Measurements from ENCODE around the gene TAF6. TPM values are rescaled to one million over a fixed set of nuclear protein-coding genes. Genes with fewer than 3 reads are reported as not detected.
"Not testable (repeated sequence)": the region's sequence is repeated elsewhere in the genome, so short reads cannot be mapped to it uniquely, and the experiment has no call there.

The TAF6 gene
- total RNA-seq, 1 donor = 22.4 TPM

DNA sequence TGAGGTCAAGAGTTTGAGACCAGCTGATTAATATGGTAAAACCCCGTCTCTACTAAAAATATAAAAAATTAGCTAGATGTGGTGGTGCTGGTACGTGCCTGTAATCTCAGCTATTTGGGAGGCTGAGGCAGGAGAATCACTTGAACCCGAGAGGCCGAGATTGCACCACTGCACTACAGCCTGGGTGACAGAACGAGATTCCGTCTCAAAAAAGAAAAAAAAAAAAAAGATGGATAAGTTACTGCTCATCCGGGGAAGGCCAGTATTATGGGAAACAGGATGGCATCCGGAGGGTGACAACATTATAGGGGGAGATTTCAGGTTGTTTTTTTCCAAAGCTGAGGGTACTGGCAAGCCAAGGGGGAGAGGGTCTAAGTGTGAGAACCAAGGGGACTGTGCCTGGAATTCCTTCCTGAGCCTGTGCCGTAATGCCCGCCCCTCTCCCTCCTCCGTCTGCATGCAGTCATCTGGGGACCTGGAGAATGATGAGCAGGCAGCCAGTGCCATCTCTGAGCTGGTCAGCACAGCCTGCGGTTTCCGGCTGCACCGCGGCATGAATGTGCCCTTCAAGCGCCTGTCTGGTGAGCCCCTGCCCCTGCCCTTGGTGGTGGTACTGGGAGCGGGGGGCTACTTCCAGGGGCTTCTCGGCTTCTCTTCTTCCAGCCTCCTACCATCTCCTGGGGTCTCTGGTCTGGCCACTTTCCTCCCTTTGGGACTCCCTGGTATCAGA is 33.9 kb upstream of the TAF6 start:
- no peak for DNase-seq (ENCODE audit: low read depth in 2 of 3, low spot score in 2 of 3)

DNA sequence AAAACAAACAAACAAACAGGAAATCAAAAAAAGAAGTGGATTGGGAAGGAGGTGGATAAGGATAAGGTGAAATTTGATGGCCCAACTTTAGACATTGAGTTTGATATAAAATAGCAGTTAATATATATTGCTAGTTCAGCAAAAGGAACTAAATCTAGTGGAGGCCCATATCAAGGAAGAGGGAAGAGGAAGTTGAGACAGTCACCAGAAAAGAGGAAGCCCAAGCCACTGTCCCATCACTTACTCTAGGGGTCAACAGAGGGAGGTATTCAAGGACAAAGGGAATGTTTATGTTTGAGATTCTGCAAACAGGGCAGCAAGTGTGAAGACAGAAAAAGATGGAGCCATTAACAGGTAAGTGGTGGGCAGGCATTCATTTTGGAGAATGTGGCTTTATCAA is 33.2 kb upstream of the TAF6 start:
- peak in 1 of 3 donors; percentile 37 for DNase-seq (ENCODE audit: low read depth in 2 of 3, low spot score in 2 of 3)

DNA sequence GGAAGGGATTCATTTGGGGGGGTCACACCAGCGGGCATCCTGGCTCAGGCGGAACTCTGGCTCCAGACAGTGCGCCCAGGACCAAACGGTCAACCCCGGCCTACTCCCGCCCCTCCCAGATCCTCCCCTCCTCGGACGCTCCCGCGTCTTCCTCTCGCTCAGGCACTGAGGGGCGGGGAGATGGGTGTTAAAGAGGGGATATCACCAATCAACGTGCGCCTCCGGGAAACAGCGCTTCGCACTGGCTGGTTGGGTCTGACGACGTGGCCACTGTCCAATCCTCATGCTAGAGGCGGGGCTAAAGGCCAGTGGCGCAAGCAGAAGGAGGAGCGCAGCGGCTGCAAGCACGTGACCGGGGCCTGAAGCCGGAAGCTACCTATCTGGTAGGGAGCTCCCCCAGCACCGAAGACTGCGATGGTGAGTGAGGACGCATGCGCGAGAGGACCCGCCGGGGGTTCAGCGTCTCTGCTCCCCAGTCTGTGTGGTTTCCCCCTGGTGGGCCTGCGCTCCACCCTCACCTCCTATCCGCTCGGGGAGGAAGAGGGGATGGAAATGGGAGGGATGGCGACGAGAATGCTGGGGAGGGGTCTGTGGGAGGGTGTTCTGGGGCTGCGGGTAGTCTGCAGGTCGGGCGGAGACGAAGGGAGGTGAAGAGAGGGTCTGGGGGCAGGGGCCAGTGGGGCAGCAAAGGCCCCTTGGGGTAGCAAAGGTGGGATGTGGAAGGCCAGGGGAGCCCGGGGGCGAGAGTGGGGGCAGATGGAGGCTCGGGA is 29.6 kb upstream of the TAF6 start, which contains the start of gene LAMTOR4:
Gene LAMTOR4, plus strand, starts transcription at position 360 of the 770 bp plus-strand sequence. Its CDS starts 55 bp downstream, at position 415.
- DNase-seq (ENCODE audit: low read depth in 2 of 3, low spot score in 2 of 3) = peak; percentile 87 to 98 (median 98)

- DNase-seq (ENCODE audit: low read depth in 2 of 3, low spot score in 2 of 3) = no peak
Observed at GRCh38 chr7:100148225-100148558, 29.0 kb upstream of the TAF6 start.

DNA sequence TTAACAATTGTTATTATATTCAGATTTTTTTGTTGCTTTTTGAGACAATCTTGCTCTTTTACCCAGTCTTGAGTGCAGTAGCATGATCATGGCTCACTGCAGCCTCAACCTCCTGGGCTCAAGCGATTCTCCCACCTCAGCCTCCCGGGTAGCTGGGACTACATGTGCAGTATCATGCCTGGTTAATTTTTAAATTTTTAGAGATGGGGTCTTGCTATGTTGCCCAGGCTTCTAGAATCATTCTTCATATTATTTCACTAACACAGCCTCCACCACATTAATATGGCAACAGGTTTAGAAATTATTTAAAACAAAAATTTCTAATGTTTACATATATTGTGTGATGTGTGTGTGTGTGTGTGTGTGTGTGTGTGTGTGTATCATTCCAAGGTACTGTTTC is 28.1 kb upstream of the TAF6 start:
- DNase-seq (ENCODE audit: low read depth in 2 of 3, low spot score in 2 of 3) = no peak

GRCh38 chr7:100146350-100146749 is 27.2 kb upstream of the TAF6 start:
- DNase-seq (ENCODE audit: low read depth in 2 of 3, low spot score in 2 of 3) = not testable (repeated sequence)

- no peak for DNase-seq (ENCODE audit: low read depth in 2 of 3, low spot score in 2 of 3)
Observed at GRCh38 chr7:100142461-100142860, 23.3 kb upstream of the TAF6 start.

DNA sequence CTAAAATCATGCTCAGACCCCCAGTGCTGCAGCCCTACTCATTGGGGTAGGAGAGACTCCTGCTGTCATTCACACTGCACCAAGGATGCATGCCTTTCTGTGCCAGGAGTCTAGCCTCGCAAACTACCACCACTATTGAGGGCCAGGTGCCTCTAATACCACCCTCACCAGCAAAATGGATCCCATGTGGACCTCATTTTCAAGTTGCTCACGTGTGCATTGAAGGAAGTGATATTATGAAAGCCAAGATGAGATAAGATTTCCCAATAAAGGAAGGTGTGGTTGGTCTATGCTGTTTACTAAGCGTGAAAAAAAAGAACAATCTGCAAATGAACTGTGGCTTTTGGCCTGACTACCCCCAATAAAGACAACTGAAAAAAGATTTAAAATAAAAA is 22.4 kb upstream of the TAF6 start:
- no peak for DNase-seq (ENCODE audit: low read depth in 2 of 3, low spot score in 2 of 3)

GRCh38 chr7:100137851-100138760 is 18.9 kb upstream of the TAF6 start:
- DNase-seq (ENCODE audit: low read depth in 2 of 3, low spot score in 2 of 3) = no peak

DNA sequence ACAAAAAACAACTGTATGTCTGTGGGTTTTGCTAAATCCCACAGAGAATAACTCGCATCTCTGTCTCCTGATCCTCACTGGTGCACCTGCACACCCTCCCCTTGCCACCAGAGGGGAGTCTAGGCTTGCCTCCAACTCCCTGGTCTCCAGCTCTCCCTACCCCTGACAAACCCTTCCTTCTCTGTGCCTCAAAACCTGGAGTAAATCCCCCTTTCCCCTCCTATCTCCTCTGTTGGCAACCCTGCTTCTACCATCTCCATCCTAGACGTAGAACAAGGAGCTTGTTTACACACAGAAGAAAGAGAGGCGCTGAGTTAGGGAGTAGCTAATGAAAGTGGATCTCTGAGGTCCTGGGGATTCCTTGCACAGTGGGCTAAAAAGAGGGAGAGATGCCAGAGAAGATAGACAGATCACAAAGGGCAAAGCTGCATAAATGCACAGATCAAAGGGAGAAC is 13.6 kb upstream of the TAF6 start:
- DNase-seq (ENCODE audit: low read depth in 2 of 3, low spot score in 2 of 3) = peak in 2 of 3 donors; percentile 64 to 71

- no peak for DNase-seq (ENCODE audit: low read depth in 2 of 3, low spot score in 2 of 3)
Observed at GRCh38 chr7:100132126-100132525, 13.0 kb upstream of the TAF6 start.

DNA sequence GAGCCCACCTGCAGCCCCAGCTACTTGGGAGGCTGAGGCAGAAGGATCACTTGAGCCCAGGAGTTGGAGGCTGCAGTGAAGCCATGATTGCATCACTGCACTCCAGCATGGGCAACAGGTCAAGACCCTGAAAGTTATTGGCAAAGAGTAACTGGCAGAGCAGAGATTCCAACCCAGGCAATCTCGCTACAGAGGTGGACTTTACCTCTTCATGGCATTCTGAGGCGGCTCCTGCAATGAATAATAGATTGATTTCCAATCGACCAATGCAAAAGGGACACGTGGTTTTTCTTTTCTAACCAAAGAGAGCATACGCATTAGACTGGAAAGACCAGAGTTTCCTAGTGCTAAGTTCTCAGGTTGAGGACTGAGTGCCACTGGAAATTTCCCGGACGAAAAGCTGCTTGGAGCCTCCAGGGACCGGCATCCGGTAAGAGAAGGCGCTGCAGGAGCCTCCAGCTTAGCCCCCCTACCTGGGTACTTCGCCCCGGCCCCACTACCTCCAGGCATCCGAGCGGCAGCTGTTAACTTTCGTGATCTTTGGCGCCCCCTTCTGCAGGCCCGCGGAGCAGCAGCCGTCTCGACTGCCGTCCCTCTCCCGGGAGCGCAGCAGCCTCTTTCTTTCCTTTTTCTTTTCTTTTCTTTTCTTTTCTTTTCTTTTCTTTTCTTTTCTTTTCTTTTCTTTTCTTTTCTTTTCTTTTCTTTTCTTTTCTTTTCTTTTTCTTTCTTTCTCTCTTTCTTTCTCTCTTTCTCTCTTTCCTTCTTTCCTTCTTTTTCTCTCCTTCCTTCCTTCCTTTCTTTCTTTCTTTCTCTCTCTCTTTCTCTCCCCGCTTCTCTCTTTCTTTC is 11.7 kb upstream of the TAF6 start:
- peak; percentile 60 to 78 (median 66) for DNase-seq (ENCODE audit: low read depth in 2 of 3, low spot score in 2 of 3)

GRCh38 chr7:100130220-100130607 is 11.1 kb upstream of the TAF6 start:
- not testable (repeated sequence) for DNase-seq (ENCODE audit: low read depth in 2 of 3, low spot score in 2 of 3)

DNA sequence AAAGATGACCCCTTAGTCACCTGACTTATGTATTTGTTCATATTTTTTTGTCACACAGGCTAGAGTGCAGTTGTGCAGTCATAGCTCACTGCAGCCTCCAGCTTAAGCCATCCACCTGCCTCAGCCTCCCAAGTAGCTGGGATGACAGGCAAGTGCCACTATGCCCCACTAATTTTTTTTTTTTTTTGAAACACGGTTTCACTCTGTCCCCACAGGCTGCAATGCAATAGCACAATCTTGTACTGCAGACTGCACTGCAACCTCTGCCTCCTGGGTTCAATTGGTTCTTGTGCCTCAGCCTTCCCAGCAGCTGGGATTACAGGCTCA is 9.4 kb upstream of the TAF6 start:
- no peak for DNase-seq (ENCODE audit: low read depth in 2 of 3, low spot score in 2 of 3)

- peak in 1 of 3 donors; percentile 47 for DNase-seq (ENCODE audit: low read depth in 2 of 3, low spot score in 2 of 3)
Observed at GRCh38 chr7:100127866-100128636, 8.9 kb upstream of the TAF6 start.

GRCh38 chr7:100126931-100127865 is 8.0 kb upstream of the TAF6 start, which contains the start of gene MBLAC1:
MBLAC1 (plus strand) TSS chr7:100126967; CDS start chr7:100127396, 429 bp downstream.
- DNase-seq (ENCODE audit: low read depth in 2 of 3, low spot score in 2 of 3) = peak; percentile 90 to 95 (median 93)

DNA sequence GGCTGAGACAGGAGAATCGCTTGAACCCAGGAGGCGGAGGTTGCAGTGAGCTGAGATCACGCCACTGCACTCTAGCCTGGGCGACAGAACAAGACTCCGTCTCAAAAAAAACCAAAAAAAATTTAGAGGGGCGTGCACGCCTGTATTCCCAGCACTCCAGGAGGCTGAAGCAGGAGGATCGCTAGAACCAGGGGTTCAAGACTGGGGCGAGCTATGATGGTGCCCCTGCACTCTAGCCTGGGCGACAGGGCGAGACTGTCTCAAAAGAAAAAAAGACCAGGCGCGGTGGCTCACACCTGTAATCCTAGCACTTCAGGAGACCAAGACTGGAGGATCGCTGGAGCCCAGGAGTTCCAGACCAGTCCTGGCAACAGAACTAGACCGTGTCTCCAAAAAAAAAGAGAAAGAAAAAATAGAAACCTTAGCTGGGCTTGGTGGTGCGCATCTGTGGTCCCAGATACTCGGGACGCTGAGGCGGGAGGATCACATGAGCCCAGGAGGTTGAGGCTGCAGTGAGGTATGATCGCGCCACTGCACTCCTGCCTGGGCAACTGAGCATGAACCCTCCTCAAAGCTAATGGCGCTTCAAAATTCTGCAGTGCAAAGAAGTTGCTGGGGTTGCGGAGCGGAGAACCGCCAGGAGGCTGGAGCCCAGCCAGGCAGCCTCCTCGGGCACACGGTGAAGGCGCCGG is 7.2 kb upstream of the TAF6 start:
- no peak for DNase-seq (ENCODE audit: low read depth in 2 of 3, low spot score in 2 of 3)

Data from hematopoietic multipotent progenitor cell (in vitro differentiated cells).